K562 (cell line): ENCODE results near the gene SRL. TPM values are rescaled to one million over a fixed set of nuclear protein-coding genes. Genes with fewer than 3 reads are reported as not detected.

ENCODE experiments used
- CC2D1A ChIP-seq: fragments of 450-650 bp; IDR thresholded peaks from 2 replicates; pipeline ENCODE4 v1.6.1; 2017; ENCODE audit warnings: mild to moderate bottlenecking
- ETV6 ChIP-seq, 3 experiments: fragments of 150-350 bp in 1 of 3; sonication (generic) in 1 of 3; formaldehyde crosslinking in 1 of 3; IDR thresholded peaks; 2 replicates each; pipeline versions ENCODE4 v1.6.1 to v1.8.0; 2014 to 2022; ENCODE audit warnings: borderline replicate concordance in 2 of 3, low read depth in 2 of 3, antibody characterized with exemption in 1 of 3, low read length in 1 of 3, mild to moderate bottlenecking in 1 of 3, missing genetic modification reagents in 1 of 3
- HNRNPK ChIP-seq: fragments of 200-400 bp; formaldehyde crosslinking; IDR thresholded peaks from one replicate; pipeline ENCODE4 v1.6.1; 2018; ENCODE audit warnings: mild to moderate bottlenecking, low read depth, low read length; ENCODE audit not compliant: poor library complexity, severe bottlenecking
- KDM2B ChIP-seq: fragments of 250-450 bp; sonication (Bioruptor Pico); IDR thresholded peaks from 2 replicates; pipeline ENCODE4 v1.8.0; 2021; ENCODE audit warnings: mild to moderate bottlenecking, moderate library complexity
- PCBP1 ChIP-seq: fragments of 200-400 bp; formaldehyde crosslinking; IDR thresholded peaks from 2 replicates; pipeline ENCODE4 v1.6.1; 2018; ENCODE audit warnings: mild to moderate bottlenecking, low read depth, low read length; ENCODE audit not compliant: poor library complexity, severe bottlenecking
- PRMT5 ChIP-seq: sonication (generic); formaldehyde crosslinking; IDR thresholded peaks from 2 replicates; pipeline ENCODE4 v1.5.0; 2020; ENCODE audit warnings: missing genetic modification reagents
- RBM14 ChIP-seq: fragments of 200-400 bp; formaldehyde crosslinking; IDR thresholded peaks from 2 replicates; pipeline ENCODE4 v1.6.1; 2018; ENCODE audit warnings: low read depth, mild to moderate bottlenecking, low read length, moderate library complexity, borderline replicate concordance; ENCODE audit not compliant: insufficient read depth
- RFX1 ChIP-seq: fragments of 450-650 bp; IDR thresholded peaks from 2 replicates; pipeline ENCODE4 v1.6.1; 2016; ENCODE audit warnings: mild to moderate bottlenecking, moderate library complexity
- SMAD4 ChIP-seq: fragments of 250-450 bp; sonication (Bioruptor Pico); conservative IDR thresholded peaks from 2 replicates; pipeline ENCODE4 v1.8.0; 2021; ENCODE audit warnings: inconsistent platforms, mild to moderate bottlenecking, moderate library complexity
- SREBF1 ChIP-seq: fragments of 150-350 bp; IDR thresholded peaks from 2 replicates; pipeline ENCODE4 v1.6.1; 2014; ENCODE audit warnings: antibody characterized with exemption, low read depth, low read length, borderline replicate concordance
- TCF7L2 ChIP-seq: fragments of 150-350 bp; IDR thresholded peaks from 2 replicates; pipeline ENCODE4 v1.6.1; 2016; ENCODE audit warnings: low read depth, mild to moderate bottlenecking, low read length, moderate library complexity
- TEAD4 ChIP-seq, 2 experiments: sonication (generic) in 1 of 2; formaldehyde crosslinking in 1 of 2; IDR thresholded peaks; 2 replicates each; pipeline versions ENCODE4 v1.6.1 to v1.8.0; 2012 to 2022; ENCODE audit warnings: borderline replicate concordance in 1 of 2, inconsistent platforms in 1 of 2, low read length in 1 of 2, mild to moderate bottlenecking in 1 of 2, missing genetic modification reagents in 1 of 2
- TSHZ1 ChIP-seq: fragments of 250-450 bp; sonication (Bioruptor Pico); IDR thresholded peaks from 2 replicates; pipeline ENCODE4 v1.4.0; 2020; ENCODE audit warnings: mild to moderate bottlenecking, moderate library complexity
- XRCC3 ChIP-seq: fragments of 450-650 bp; IDR thresholded peaks from 2 replicates; pipeline ENCODE4 v1.6.1; 2017; ENCODE audit warnings: mild to moderate bottlenecking, moderate library complexity
- ZNF592 ChIP-seq: fragments of 450-650 bp; IDR thresholded peaks from 2 replicates; pipeline ENCODE4 v1.6.1; 2017; ENCODE audit warnings: antibody characterized with exemption, mild to moderate bottlenecking
- ZNF778 ChIP-seq: fragments of 450-650 bp; formaldehyde crosslinking; IDR thresholded peaks from 2 replicates; pipeline ENCODE4 v1.4.0; 2020; ENCODE audit warnings: mild to moderate bottlenecking, moderate library complexity
- polyA plus RNA-seq, 8 experiments: library from polyadenylated mRNA; depleted of rRNA in 4 of 8; stranded (reverse) in 5 of 8; unstranded in 3 of 8; fragments of >200 nt; fragmentation: Nextera tagmentation in 2 of 8; fragmentation: Illumina TruSeq in 1 of 8; extraction: Ambion mirVana in 2 of 8; extraction: Trizol in 1 of 8; gene quantifications; 2 replicates each; pipeline versions ENCODE4 v1.2.1 to v1.2.3, GENCODE V29; 2011 to 2014; ENCODE audit warnings: inconsistent platforms in 1 of 8, missing spikeins in 1 of 8
- total RNA-seq, 7 experiments: library from RNA; depleted of rRNA in 6 of 7; stranded (reverse); fragments of >200 nt in 6 of 7; fragmentation: Illumina TruSeq in 2 of 7; extraction: Trizol in 2 of 7; gene quantifications; 2 replicates each; pipeline versions ENCODE4 v1.2.1 to v1.2.3, GENCODE V29; 2011 to 2021; ENCODE audit warnings: low replicate concordance in 1 of 7

The SRL gene
- total and polyA plus RNA-seq, 9 of the 15 experiments (the other 6 are each of a cell fraction or from before 2014, with no cell fraction given) = 0.01 TPM; not detected in 8

- no peak for TF ChIP-seq TSHZ1 (CRISPR knock-in tag)
- TF ChIP-seq RFX1 = no peak
- TF ChIP-seq KDM2B = no peak
- TF ChIP-seq XRCC3 = no peak
- TF ChIP-seq PCBP1 = peak; percentile 71
- 0 out of 2 replicates have a peak, but pooled peaks have one; percentile 73 for TF ChIP-seq RBM14
- TF ChIP-seq HNRNPK = no peak
- no peak for TF ChIP-seq SMAD4 (CRISPR knock-in tag)
- TF ChIP-seq TEAD4 (IDR thresholded peaks at IDR 0.05; ENCODE audit: low read length) = 0 out of 2 replicates have a peak, but pooled peaks have one; percentile 10
- no peak for TF ChIP-seq TEAD4 (CRISPR knock-in tag; IDR thresholded peaks at IDR 0.05; ENCODE audit: borderline replicate concordance)
- no peak for TF ChIP-seq ETV6 (IDR thresholded peaks at IDR 0.05; ENCODE audit: borderline replicate concordance in 1 of 2, low read depth in 2 of 2, low read length in 1 of 2)
- TF ChIP-seq ETV6 (CRISPR knock-in tag; IDR thresholded peaks at IDR 0.05; ENCODE audit: borderline replicate concordance) = 0 out of 2 replicates have a peak, but pooled peaks have one; percentile 53
- peak; percentile 96 for TF ChIP-seq ZNF592
- TF ChIP-seq SREBF1 = 0 out of 2 replicates have a peak, but pooled peaks have one; percentile 58
- no peak for TF ChIP-seq ZNF778
- no peak for TF ChIP-seq CC2D1A
- TF ChIP-seq PRMT5 = no peak
- no peak for TF ChIP-seq TCF7L2
Measured at GRCh38 chr16:4271176-4272113, 29.6 kb upstream of the SRL start (continued).
